Measurements from ENCODE around the gene KRTAP10-5. TPM values are rescaled to one million over a fixed set of nuclear protein-coding genes. Genes with fewer than 3 reads are reported as not detected.

The KRTAP10-5 gene
- total and polyA plus RNA-seq, 2 experiments from 2014 or later = not detected

DNA sequence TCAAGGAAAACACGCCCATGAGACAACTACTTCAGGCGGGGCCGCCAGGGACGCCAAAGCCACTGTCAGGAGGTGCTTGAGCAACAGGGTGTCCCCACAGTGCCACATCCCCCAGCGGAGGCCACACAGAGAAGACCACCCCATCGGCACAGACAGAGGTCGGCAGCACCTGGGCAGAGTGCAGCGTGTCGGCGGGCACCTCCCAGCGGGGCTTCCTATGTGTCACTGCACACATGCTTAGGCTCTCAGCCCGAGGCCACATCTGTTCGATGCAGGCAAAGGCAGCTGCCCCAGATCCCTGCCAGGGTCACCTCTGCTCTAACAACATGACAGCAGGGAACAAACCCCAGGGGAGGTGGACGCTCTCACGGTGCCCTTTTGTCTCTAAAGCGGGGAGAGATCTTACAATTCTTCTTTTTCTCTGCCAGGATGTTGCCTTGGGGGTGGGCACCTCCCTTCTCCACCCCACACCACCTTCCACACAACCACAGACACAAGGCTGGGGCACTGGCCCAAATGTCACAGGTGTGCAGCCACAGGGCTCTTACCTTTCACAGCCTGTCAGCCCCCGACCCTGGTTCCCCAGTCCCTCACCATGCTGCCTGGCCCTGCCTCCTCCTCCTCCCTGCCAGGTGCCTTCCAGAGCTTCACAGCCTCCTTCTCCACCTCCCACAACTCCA is 35.6 kb upstream of the KRTAP10-5 start:
- in situ Hi-C loops (cut with MboI) = no loop called here
- no peak for DNase-seq
- no peaks in the 10 kb centered on the region for H3K36me3 ChIP-seq (ENCODE audit: low read depth)
- H3K4me2 ChIP-seq (ENCODE audit: unreplicated experiment) = no peak overlapping the region
- no peaks in the 10 kb centered on the region for H3K4me1 ChIP-seq (ENCODE audit: insufficient read depth)
- no peaks in the 10 kb centered on the region for H4K20me1 ChIP-seq (ENCODE audit: insufficient read depth)
- no peak overlapping the region for H3K27ac ChIP-seq
- no peaks in the 10 kb centered on the region for H3F3A ChIP-seq (ENCODE audit: insufficient read depth)
- no peaks in the 10 kb centered on the region for H3K9me3 ChIP-seq (ENCODE audit: low read depth)
- 30 to 34% methylated on average over 16 to 17 of the region's 17 CpGs for WGBS, 2 experiments (ENCODE audit: low coverage in 1 of 2, low lambda C conversion rate in 2 of 2, missing lambda C conversion rate in 2 of 2)
- H3K27me3 ChIP-seq (replicated peaks; ENCODE audit: insufficient read depth) = no peaks in the 10 kb centered on the region; the same call in 1 of the 2 replicates
- no peak overlapping the region for H3K9ac ChIP-seq
- no peaks in the 10 kb centered on the region for H3K79me2 ChIP-seq (ENCODE audit: insufficient read depth)
- TF ChIP-seq EZH2phosphoT487 (IDR thresholded peaks at IDR 0.05; ENCODE audit: insufficient read depth, low read depth) = no peak
- no peak for TF ChIP-seq EZH2 (IDR thresholded peaks at IDR 0.05; ENCODE audit: insufficient read depth, poor library complexity, severe bottlenecking)
- H3K9me2 ChIP-seq (ENCODE audit: insufficient read depth) = no peaks in the 10 kb centered on the region
- H3K4me3 ChIP-seq = no peak overlapping the region
- H2AFZ ChIP-seq = no peak overlapping the region

DNA sequence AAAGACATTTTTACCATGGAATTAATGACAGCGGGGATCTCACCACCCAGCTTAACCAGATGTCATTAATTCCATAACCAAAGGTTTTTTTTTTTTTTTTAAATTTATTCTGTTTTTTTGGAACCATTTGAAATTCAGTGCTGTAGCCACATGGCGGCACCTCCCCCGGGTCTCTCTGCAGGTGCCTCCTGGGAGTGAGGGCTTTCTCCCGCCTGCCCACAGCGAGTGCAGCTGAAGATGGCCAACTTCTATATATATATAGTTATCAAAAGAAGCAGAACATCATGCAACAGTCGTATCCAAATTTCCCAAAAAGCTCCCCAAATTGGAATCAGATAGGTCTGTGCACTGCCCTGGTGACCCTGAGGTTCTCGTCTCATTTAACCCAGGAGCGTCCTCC is 35.1 kb upstream of the KRTAP10-5 start:
- H3F3A ChIP-seq (ENCODE audit: insufficient read depth) = no peaks in the 10 kb centered on the region
- DNase-seq = no peak
- no peaks in the 10 kb centered on the region for H3K9me2 ChIP-seq (ENCODE audit: insufficient read depth)
- H3K4me1 ChIP-seq (ENCODE audit: insufficient read depth) = no peaks in the 10 kb centered on the region
- no peak for TF ChIP-seq EZH2phosphoT487 (IDR thresholded peaks at IDR 0.05; ENCODE audit: insufficient read depth, low read depth)
- TF ChIP-seq EZH2 (IDR thresholded peaks at IDR 0.05; ENCODE audit: insufficient read depth, poor library complexity, severe bottlenecking) = no peak
- no peaks in the 10 kb centered on the region for H3K79me2 ChIP-seq (ENCODE audit: insufficient read depth)
- H3K27ac ChIP-seq = no peak overlapping the region
- no peak overlapping the region for H3K4me2 ChIP-seq (ENCODE audit: unreplicated experiment)
- no peaks in the 10 kb centered on the region for H4K20me1 ChIP-seq (ENCODE audit: insufficient read depth)
- in situ Hi-C loops (cut with MboI) = no loop called here
- 23 to 26% methylated on average over 8 of the region's 8 CpGs for WGBS, 2 experiments (ENCODE audit: low coverage in 1 of 2, low lambda C conversion rate in 2 of 2, missing lambda C conversion rate in 2 of 2)
- no peaks in the 10 kb centered on the region for H3K9me3 ChIP-seq (ENCODE audit: low read depth)
- H3K9ac ChIP-seq = no peak overlapping the region
- no peak overlapping the region for H3K4me3 ChIP-seq
- no peaks in the 10 kb centered on the region for H3K36me3 ChIP-seq (ENCODE audit: low read depth)
- H2AFZ ChIP-seq = no peak overlapping the region
- no peaks in the 10 kb centered on the region; the same call in 1 of the 2 replicates for H3K27me3 ChIP-seq (replicated peaks; ENCODE audit: insufficient read depth)

DNA sequence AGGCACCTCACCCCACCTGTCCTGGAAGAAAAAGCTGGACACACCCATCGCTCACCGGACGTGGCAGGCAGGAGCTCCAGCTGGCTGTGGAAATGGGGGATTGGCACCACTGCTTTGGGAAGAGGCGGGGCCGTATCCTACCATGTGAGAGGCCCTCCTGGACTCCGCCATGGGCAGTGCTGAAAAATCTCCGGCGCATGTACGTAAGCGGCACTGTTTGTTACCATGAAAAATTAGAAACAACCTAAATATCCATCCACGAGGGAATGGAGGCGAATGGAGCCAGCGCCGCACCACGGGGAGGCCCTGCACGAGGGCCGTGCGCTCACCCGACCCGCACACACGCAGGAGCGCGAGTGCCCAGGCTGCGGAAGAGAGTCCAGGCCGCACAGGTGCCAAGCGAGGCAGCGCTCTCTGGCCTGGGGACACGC is 34.6 kb upstream of the KRTAP10-5 start:
- Histone ChIP-seq H3K9me2 (ENCODE audit: insufficient read depth) (no peaks in the 10 kb centered on the region), H3K9me3 (ENCODE audit: low read depth) (no peaks in the 10 kb centered on the region), H4K20me1 (ENCODE audit: insufficient read depth) (no peaks in the 10 kb centered on the region), H2AFZ (no peak overlapping the region), H3K27ac (no peak overlapping the region), H3K9ac (no peak overlapping the region), H3K79me2 (ENCODE audit: insufficient read depth) (no peaks in the 10 kb centered on the region), H3K4me2 (ENCODE audit: unreplicated experiment) (no peak overlapping the region), H3K4me3 (no peak overlapping the region), H3K4me1 (ENCODE audit: insufficient read depth) (no peaks in the 10 kb centered on the region), H3K27me3 (replicated peaks; ENCODE audit: insufficient read depth) (no peaks in the 10 kb centered on the region; the same call in 1 of the 2 replicates), H3K36me3 (ENCODE audit: low read depth) (no peaks in the 10 kb centered on the region), H3F3A (ENCODE audit: insufficient read depth) (no peaks in the 10 kb centered on the region)
- in situ Hi-C loops (cut with MboI) = no loop called here
- no peak for DNase-seq
- TF ChIP-seq EZH2phosphoT487 (IDR thresholded peaks at IDR 0.05; ENCODE audit: insufficient read depth, low read depth) (no peak), EZH2 (IDR thresholded peaks at IDR 0.05; ENCODE audit: insufficient read depth, poor library complexity, severe bottlenecking) (no peak)
- 75 to 80% methylated on average over 26 to 28 of the region's 28 CpGs for WGBS, 2 experiments (ENCODE audit: low coverage in 1 of 2, low lambda C conversion rate in 2 of 2, missing lambda C conversion rate in 2 of 2)

DNA sequence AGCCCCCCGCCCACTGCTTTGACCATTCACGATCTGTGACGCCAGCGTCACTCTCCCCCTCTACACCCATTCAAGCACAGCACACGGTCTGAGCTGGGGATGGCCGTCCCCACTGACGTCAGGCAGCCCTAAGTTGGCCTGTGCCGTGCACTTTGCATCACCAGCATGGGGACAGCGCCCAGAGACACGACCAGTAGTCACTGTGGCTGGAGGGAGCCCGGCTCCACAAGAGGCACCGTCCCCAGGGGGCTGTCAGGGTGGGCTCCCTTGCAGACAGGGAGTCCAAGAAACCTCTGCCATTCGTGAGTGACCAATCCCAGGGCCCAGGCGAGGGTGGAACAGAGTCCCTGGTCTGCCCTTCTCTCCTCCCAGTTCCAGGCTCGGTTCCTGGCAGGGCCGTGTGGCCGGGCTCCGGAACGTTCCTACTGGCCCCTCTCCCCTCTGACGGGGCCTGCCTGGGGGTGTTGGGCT is 33.8 kb upstream of the KRTAP10-5 start:
- no peak for DNase-seq
- in situ Hi-C loops (cut with MboI) = no loop called here
- no peaks in the 10 kb centered on the region for H3K79me2 ChIP-seq (ENCODE audit: insufficient read depth)
- 28 to 43% methylated on average over 19 to 20 of the region's 20 CpGs for WGBS, 2 experiments (ENCODE audit: low coverage in 1 of 2, low lambda C conversion rate in 2 of 2, missing lambda C conversion rate in 2 of 2)
- H3F3A ChIP-seq (ENCODE audit: insufficient read depth) = no peaks in the 10 kb centered on the region
- H3K27me3 ChIP-seq (replicated peaks; ENCODE audit: insufficient read depth) = no peaks in the 10 kb centered on the region; the same call in 1 of the 2 replicates
- H3K4me3 ChIP-seq = no peak overlapping the region
- H4K20me1 ChIP-seq (ENCODE audit: insufficient read depth) = no peaks in the 10 kb centered on the region
- no peaks in the 10 kb centered on the region for H3K4me1 ChIP-seq (ENCODE audit: insufficient read depth)
- H3K4me2 ChIP-seq (ENCODE audit: unreplicated experiment) = no peak overlapping the region
- H2AFZ ChIP-seq = no peak overlapping the region
- no peaks in the 10 kb centered on the region for H3K9me2 ChIP-seq (ENCODE audit: insufficient read depth)
- no peaks in the 10 kb centered on the region for H3K36me3 ChIP-seq (ENCODE audit: low read depth)
- TF ChIP-seq EZH2phosphoT487 (IDR thresholded peaks at IDR 0.05; ENCODE audit: insufficient read depth, low read depth) (no peak), EZH2 (IDR thresholded peaks at IDR 0.05; ENCODE audit: insufficient read depth, poor library complexity, severe bottlenecking) (no peak)
- no peak overlapping the region for H3K27ac ChIP-seq
- H3K9me3 ChIP-seq (ENCODE audit: low read depth) = no peaks in the 10 kb centered on the region
- no peak overlapping the region for H3K9ac ChIP-seq

Measured in GM23248 (cell line).